PC-3 (cell line): Measurements from ENCODE around the gene NR1I2. TPM values are rescaled to one million over a fixed set of nuclear protein-coding genes. Genes with fewer than 3 reads are reported as not detected.

Source experiments
- ATAC-seq: fragments of 200-7000 bp; cut with Tn5 transposase; 2 replicates; pipeline ENCODE4 v1.9.1; 2020; ENCODE audit warnings: mild to moderate bottlenecking, moderate library complexity
- BruUV-seq: library from RNA; stranded (reverse); fragments of 400-500 nt; replicated peaks from 2 replicates; lab custom pipeline; 2021; lab: Mats Ljungman, UMichigan
- CTCF ChIA-PET: fragments of 300-600 bp; sonication (Branson Sonifier 250); formaldehyde crosslinking; loops from one replicate; lab custom pipeline; 2022; ENCODE audit warnings: antibody characterized with exemption; lab: Charles Lee
- POLR2A ChIA-PET: fragments of 300-600 bp; sonication (Branson Sonifier 250); formaldehyde crosslinking; loops from one replicate; lab custom pipeline; 2022; ENCODE audit warnings: antibody characterized with exemption; ENCODE audit not compliant: unreplicated experiment; lab: Charles Lee
- DNase-seq: peaks from one replicate; pipeline ENCODE4 v3.0.0-alpha.2; 2015
- H2AFZ ChIP-seq: fragments of 300-600 bp; sonication (generic); 2 replicates; pipeline ENCODE4 v1.6.0; 2016; ENCODE audit warnings: antibody characterized with exemption, low read length
- H3F3A ChIP-seq: fragments of 300-600 bp; sonication (generic); one replicate; pipeline ENCODE4 v1.6.0; 2017; ENCODE audit warnings: antibody characterized with exemption, low read length, control low read depth, mild to moderate bottlenecking; ENCODE audit not compliant: unreplicated experiment
- H3K27ac ChIP-seq: fragments of 300-600 bp; sonication (generic); 2 replicates; pipeline ENCODE4 v1.5.1; 2016; ENCODE audit warnings: mild to moderate bottlenecking, low read length
- H3K27me3 ChIP-seq: fragments of 300-600 bp; sonication (generic); 2 replicates; pipeline ENCODE4 v1.6.1; 2016; ENCODE audit warnings: low read length, mixed read lengths
- H3K36me3 ChIP-seq: fragments of 300-600 bp; sonication (generic); 2 replicates; pipeline ENCODE4 v1.6.1; 2016; ENCODE audit warnings: low read depth, mixed run types, low read length, mixed read lengths
- H3K4me1 ChIP-seq: fragments of 300-600 bp; sonication (generic); 2 replicates; pipeline ENCODE4 v1.5.1; 2016; ENCODE audit warnings: low read length; ENCODE audit not compliant: insufficient read depth
- H3K4me2 ChIP-seq: fragments of 300-600 bp; sonication (generic); 2 replicates; pipeline ENCODE4 v1.6.0; 2016; ENCODE audit warnings: low read length
- H3K4me3 ChIP-seq: fragments of 300-600 bp; sonication (generic); 2 replicates; pipeline ENCODE4 v1.5.1; 2016; ENCODE audit warnings: mild to moderate bottlenecking, low read length, mixed read lengths
- H3K79me2 ChIP-seq: fragments of 300-600 bp; sonication (generic); 2 replicates; pipeline ENCODE4 v1.6.1; 2017; ENCODE audit warnings: low read length, mixed read lengths
- H3K9ac ChIP-seq: fragments of 300-600 bp; sonication (generic); 2 replicates; pipeline ENCODE4 v1.6.0; 2016; ENCODE audit warnings: mild to moderate bottlenecking, low read length
- H3K9me2 ChIP-seq: fragments of 300-600 bp; sonication (generic); replicated peaks from 2 replicates; pipeline ENCODE4 v1.6.1; 2016; ENCODE audit warnings: mixed run types, low read length, mixed read lengths
- H3K9me3 ChIP-seq: fragments of 300-600 bp; sonication (generic); 2 replicates; pipeline ENCODE4 v1.6.1; 2016; ENCODE audit warnings: low read length, mixed read lengths
- H4K20me1 ChIP-seq: fragments of 300-600 bp; sonication (generic); 2 replicates; pipeline ENCODE4 v1.6.1; 2016; ENCODE audit warnings: low read length, mixed read lengths
- EZH2 ChIP-seq: fragments of 300-600 bp; sonication (generic); IDR thresholded peaks from one replicate; pipeline ENCODE4 v1.6.1; 2017; ENCODE audit warnings: antibody characterized with exemption, mild to moderate bottlenecking, low read length; ENCODE audit not compliant: unreplicated experiment
- EZH2phosphoT487 ChIP-seq: fragments of 300-600 bp; sonication (generic); IDR thresholded peaks from 2 replicates; pipeline ENCODE4 v1.6.1; 2018; ENCODE audit warnings: mild to moderate bottlenecking, antibody characterized with exemption, low read length, borderline replicate concordance
- intact Hi-C: fragments of 100-400 bp; cut with micrococcal nuclease; formaldehyde crosslinking; loops from 2 replicates; pipeline ENCODE4 v1.9.0; 2023
- total RNA-seq: library from RNA; depleted of rRNA; stranded (reverse); fragments of >200 nt; gene quantifications from 2 replicates; pipeline ENCODE4 v1.2.3, GENCODE V29; 2014; rRNA removed
- TF ChIP-seq, protein P1 (sequence below): fragments of 300-600 bp; sonication (generic); conservative IDR thresholded peaks from 2 replicates; pipeline ENCODE4 v1.5.1; 2017; ENCODE audit warnings: antibody characterized with exemption, low read depth, mild to moderate bottlenecking, low read length

The NR1I2 gene
- total RNA-seq, 1 experiment from 2014 or later: 0.04 TPM

DNA sequence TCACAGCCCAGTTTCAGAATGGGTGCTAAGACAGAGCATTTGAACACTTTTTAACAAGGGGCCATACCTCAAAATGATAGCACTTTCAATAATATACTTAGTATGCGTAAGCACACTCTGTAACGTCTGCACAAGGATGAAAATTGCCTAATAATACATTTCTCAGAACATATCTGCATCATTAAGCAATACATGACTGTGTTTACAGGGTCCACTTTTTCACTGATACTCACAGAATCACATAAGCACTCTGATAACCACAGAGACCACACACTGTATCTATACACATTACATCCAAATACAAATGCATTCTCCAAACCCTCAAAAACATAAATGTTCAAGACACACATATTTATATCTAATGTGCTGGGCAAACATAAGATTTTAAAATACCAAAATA is 79.8 kb downstream of the NR1I2 start:
- ChIA-PET POLR2A (no interaction called here), CTCF (no interaction called here)
- H3K79me2 ChIP-seq: no peaks in the 10 kb centered on the region
- peaks cover 6% of the 10 kb centered on the region for H3F3A ChIP-seq
- no peaks in the 10 kb centered on the region for H3K9me3 ChIP-seq
- DNase-seq: no peak
- TF ChIP-seq EZH2phosphoT487 (no peak), EZH2 (no peak)
- TF ChIP-seq, protein P1, sequence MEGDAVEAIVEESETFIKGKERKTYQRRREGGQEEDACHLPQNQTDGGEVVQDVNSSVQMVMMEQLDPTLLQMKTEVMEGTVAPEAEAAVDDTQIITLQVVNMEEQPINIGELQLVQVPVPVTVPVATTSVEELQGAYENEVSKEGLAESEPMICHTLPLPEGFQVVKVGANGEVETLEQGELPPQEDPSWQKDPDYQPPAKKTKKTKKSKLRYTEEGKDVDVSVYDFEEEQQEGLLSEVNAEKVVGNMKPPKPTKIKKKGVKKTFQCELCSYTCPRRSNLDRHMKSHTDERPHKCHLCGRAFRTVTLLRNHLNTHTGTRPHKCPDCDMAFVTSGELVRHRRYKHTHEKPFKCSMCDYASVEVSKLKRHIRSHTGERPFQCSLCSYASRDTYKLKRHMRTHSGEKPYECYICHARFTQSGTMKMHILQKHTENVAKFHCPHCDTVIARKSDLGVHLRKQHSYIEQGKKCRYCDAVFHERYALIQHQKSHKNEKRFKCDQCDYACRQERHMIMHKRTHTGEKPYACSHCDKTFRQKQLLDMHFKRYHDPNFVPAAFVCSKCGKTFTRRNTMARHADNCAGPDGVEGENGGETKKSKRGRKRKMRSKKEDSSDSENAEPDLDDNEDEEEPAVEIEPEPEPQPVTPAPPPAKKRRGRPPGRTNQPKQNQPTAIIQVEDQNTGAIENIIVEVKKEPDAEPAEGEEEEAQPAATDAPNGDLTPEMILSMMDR: no peak
- no peaks in the 10 kb centered on the region for H3K9me2 ChIP-seq
- no TSS peak for BruUV-seq
- intact Hi-C loops: no loop called here
- no peaks in the 10 kb centered on the region for H3K27me3 ChIP-seq
- H3K4me2 ChIP-seq: no peak overlapping the region
- peaks cover 45% of the 10 kb centered on the region for H3K36me3 ChIP-seq
- no peak overlapping the region for H3K9ac ChIP-seq
- H3K4me1 ChIP-seq: peaks cover 10% of the 10 kb centered on the region
- ATAC-seq: no peak
- no peaks in the 10 kb centered on the region for H4K20me1 ChIP-seq
- no peak overlapping the region for H3K27ac ChIP-seq
- H2AFZ ChIP-seq: no peak overlapping the region
- no peak overlapping the region for H3K4me3 ChIP-seq

GRCh38 chr3:119862616-119863015 is 80.7 kb downstream of the NR1I2 start:
- Histone ChIP-seq H4K20me1 (no peaks in the 10 kb centered on the region), H3K9me3 (no peaks in the 10 kb centered on the region), H3K4me1 (0 out of 2 replicates have a peak, but pooled peaks cover under 1% of the 10 kb centered on the region), H3K27ac (no peak overlapping the region), H3K9me2 (no peaks in the 10 kb centered on the region), H2AFZ (no peak overlapping the region), H3F3A (no peaks in the 10 kb centered on the region), H3K4me2 (no peak overlapping the region), H3K27me3 (no peaks in the 10 kb centered on the region), H3K79me2 (no peaks in the 10 kb centered on the region), H3K4me3 (no peak overlapping the region), H3K36me3 (peaks cover 41% of the 10 kb centered on the region), H3K9ac (no peak overlapping the region)
- no peak for DNase-seq
- ChIA-PET CTCF (no interaction called here), POLR2A (no interaction called here)
- no TSS peak for BruUV-seq
- intact Hi-C loops: no loop called here
- ATAC-seq: no peak
- TF ChIP-seq EZH2: no peak
- no peak for TF ChIP-seq EZH2phosphoT487
- TF ChIP-seq, protein P1: no peak

- no peaks in the 10 kb centered on the region for H3K9me2 ChIP-seq
- no peak overlapping the region for H3K27ac ChIP-seq
- H3K79me2 ChIP-seq: no peaks in the 10 kb centered on the region
- intact Hi-C loops: no loop called here
- H3K27me3 ChIP-seq: no peaks in the 10 kb centered on the region
- TF ChIP-seq, protein P1: no peak
- TF ChIP-seq EZH2: no peak
- no peak for TF ChIP-seq EZH2phosphoT487
- peaks cover 27% of the 10 kb centered on the region for H3K36me3 ChIP-seq
- H3K9ac ChIP-seq: no peak overlapping the region
- H4K20me1 ChIP-seq: 0 out of 2 replicates have a peak, but pooled peaks cover 4% of the 10 kb centered on the region
- H3K4me3 ChIP-seq: no peak overlapping the region
- ChIA-PET CTCF (no interaction called here), POLR2A (no interaction called here)
- no peak for ATAC-seq
- DNase-seq: no peak
- no peaks in the 10 kb centered on the region for H3K9me3 ChIP-seq
- H3F3A ChIP-seq: no peaks in the 10 kb centered on the region
- no peaks in the 10 kb centered on the region for H3K4me1 ChIP-seq
- H2AFZ ChIP-seq: no peak overlapping the region
- no peak overlapping the region for H3K4me2 ChIP-seq
- no TSS peak for BruUV-seq
Measured at GRCh38 chr3:119864476-119864875, 82.6 kb downstream of the NR1I2 start.

Other genes starting within 250 kb of the NR1I2 start
- not detected in 2 replicates for gene CD80, start 222.5 kb upstream of the NR1I2 start, total RNA-seq
- gene ADPRH, start 202.6 kb upstream of the NR1I2 start, total RNA-seq: 4.7 and 5.6 TPM in 2 replicates
- 0.36 TPM in 1 of 2 replicates, not detected in the other for gene PLA1A, start 184.2 kb upstream of the NR1I2 start, total RNA-seq
- 0.62 and 0.98 TPM in 2 replicates for gene POPDC2, start 121.5 kb upstream of the NR1I2 start, total RNA-seq
- 102 and 159 TPM in 2 replicates for gene COX17, start 104.7 kb upstream of the NR1I2 start, total RNA-seq
- gene CFAP91, start 79.1 kb upstream of the NR1I2 start, total RNA-seq: 0.17 and 1.1 TPM in 2 replicates